GM12878 (cell line): ENCODE data around the gene CATSPERD.

Experiments used
- ATF3 ChIP-seq: IDR thresholded peaks from 2 replicates; pipeline ENCODE4 v1.6.1; 2011; ENCODE audit warnings: low read depth, mild to moderate bottlenecking, low read length, moderate library complexity, borderline replicate concordance; ENCODE audit errors: extremely low read depth
- RAD21 ChIP-seq: IDR thresholded peaks from 2 replicates; pipeline ENCODE4 v1.6.1; 2011; ENCODE audit warnings: mild to moderate bottlenecking, low read depth, low read length, moderate library complexity; ENCODE audit not compliant: insufficient read depth
- SREBF2 ChIP-seq: IDR thresholded peaks from 2 replicates; pipeline ENCODE4 v1.6.1; 2012; ENCODE audit warnings: mild to moderate bottlenecking, low read length

GRCh38 chr19:5820785-5821184 is 100.3 kb downstream of the CATSPERD start:
- no peak for TF ChIP-seq SREBF2
- no peak for TF ChIP-seq RAD21
- no peak for TF ChIP-seq ATF3
